IMR-90 (cell line): ENCODE data around the gene B4GALT5. TPM values are rescaled to one million over a fixed set of nuclear protein-coding genes. Genes with fewer than 3 reads are reported as not detected.
"Not testable (repeated sequence)": the region's sequence is repeated elsewhere in the genome, so short reads cannot be mapped to it uniquely, and the experiment has no call there.

Experiments
- ATAC-seq: fragments of 200-7000 bp; cut with Tn5 transposase; 2 replicates; pipeline ENCODE4 v1.9.1; 2020; ENCODE audit warnings: low read depth, mild to moderate bottlenecking, moderate library complexity
- BruUV-seq: library from RNA; stranded (reverse); fragments of 400-500 nt; replicated peaks from 2 replicates; lab custom pipeline; 2021; lab: Mats Ljungman, UMichigan
- CTCF ChIA-PET: fragments of 300-600 bp; formaldehyde crosslinking; extraction: SDS; loops from one replicate; lab custom pipeline; 2021; ENCODE audit warnings: antibody characterized with exemption; lab: Yijun Ruan, JAX
- POLR2A ChIA-PET: fragments of 300-600 bp; sonication (Branson Sonifier 250); formaldehyde crosslinking; loops from one replicate; lab custom pipeline; 2022; ENCODE audit warnings: antibody characterized with exemption; ENCODE audit not compliant: unreplicated experiment; lab: Charles Lee
- DNase-seq: peaks from one replicate; pipeline ENCODE4 v3.0.0; 2013
- H2AFZ ChIP-seq: replicated peaks from 2 replicates; pipeline ENCODE3; 2013; ENCODE audit warnings: low read length, mild to moderate bottlenecking; ENCODE audit not compliant: poor library complexity
- H2AK5ac ChIP-seq: 2 replicates; pipeline ENCODE4 v1.6.1; 2013; ENCODE audit warnings: low read depth, low read length, inconsistent platforms
- H2AK9ac ChIP-seq: replicated peaks from 2 replicates; pipeline ENCODE3; 2013; ENCODE audit warnings: mild to moderate bottlenecking, low read depth, low read length, moderate library complexity; ENCODE audit not compliant: poor library complexity
- H2BK120ac ChIP-seq: 2 replicates; pipeline ENCODE4 v1.6.1; 2013; ENCODE audit warnings: low read depth, low read length, inconsistent platforms
- H2BK15ac ChIP-seq: 3 replicates; pipeline ENCODE4 v1.6.1; 2013; ENCODE audit warnings: low read depth, low read length, inconsistent platforms
- H2BK20ac ChIP-seq: 2 replicates; pipeline ENCODE4 v1.6.1; 2013; ENCODE audit warnings: low read depth, mild to moderate bottlenecking, inconsistent platforms, low read length, moderate library complexity
- H2BK5ac ChIP-seq: 2 replicates; pipeline ENCODE4 v1.6.1; 2013; ENCODE audit warnings: mild to moderate bottlenecking, low read depth, low read length, inconsistent platforms; ENCODE audit not compliant: poor library complexity, severe bottlenecking
- H3K14ac ChIP-seq: replicated peaks from 2 replicates; pipeline ENCODE4 v1.6.1; 2013; ENCODE audit warnings: low read depth, low read length, inconsistent platforms
- H3K18ac ChIP-seq: 2 replicates; pipeline ENCODE4 v1.6.1; 2013; ENCODE audit warnings: low read depth, low read length, control low read depth
- H3K23ac ChIP-seq: 2 replicates; pipeline ENCODE4 v1.6.1; 2013; ENCODE audit warnings: low read depth, low read length, inconsistent platforms
- H3K27ac ChIP-seq: 2 replicates; pipeline ENCODE4 v1.5.1; 2013; ENCODE audit warnings: mild to moderate bottlenecking, control low read depth, low read length; ENCODE audit not compliant: insufficient read depth
- H3K27me3 ChIP-seq: 2 replicates; pipeline ENCODE4 v1.6.1; 2013; ENCODE audit warnings: low read length; ENCODE audit not compliant: control insufficient read depth, insufficient read depth
- H3K36me3 ChIP-seq: 2 replicates; pipeline ENCODE4 v1.6.1; 2013; ENCODE audit warnings: low read length, mixed read lengths; ENCODE audit not compliant: control insufficient read depth, insufficient read depth
- H3K4ac ChIP-seq: 2 replicates; pipeline ENCODE4 v1.6.1; 2013; ENCODE audit warnings: low read depth, low read length, inconsistent platforms
- H3K4me1 ChIP-seq: 2 replicates; pipeline ENCODE4 v1.6.1; 2013; ENCODE audit warnings: low read length, mixed read lengths; ENCODE audit not compliant: control insufficient read depth, insufficient read depth
- H3K4me2 ChIP-seq: 2 replicates; pipeline ENCODE4 v1.6.1; 2013; ENCODE audit warnings: low read depth, mild to moderate bottlenecking, control low read depth, low read length, moderate library complexity
- H3K4me3 ChIP-seq: 2 replicates; pipeline ENCODE4 v1.5.1; 2013; ENCODE audit warnings: low read depth, mild to moderate bottlenecking, control low read depth, low read length, moderate library complexity; ENCODE audit not compliant: insufficient read depth
- H3K56ac ChIP-seq: 2 replicates; pipeline ENCODE4 v1.6.1; 2013; ENCODE audit warnings: low read length, inconsistent platforms; ENCODE audit not compliant: insufficient read depth; ENCODE audit errors: extremely low read depth
- H3K79me1 ChIP-seq, 2 experiments: 2 replicates each; pipeline ENCODE4 v1.6.1; 2013; ENCODE audit warnings: low read length in 2 of 2, inconsistent platforms in 1 of 2, low read depth in 1 of 2
- H3K9ac ChIP-seq: 2 replicates; pipeline ENCODE4 v1.6.1; 2013; ENCODE audit warnings: low read depth, low read length, control low read depth
- H3K9me1 ChIP-seq: 2 replicates; pipeline ENCODE4 v1.6.1; 2013; ENCODE audit warnings: low read length, inconsistent platforms; ENCODE audit not compliant: insufficient read depth
- H3K9me3 ChIP-seq: 2 replicates; pipeline ENCODE4 v1.6.1; 2013; ENCODE audit warnings: low read length; ENCODE audit not compliant: control insufficient read depth, insufficient read depth
- H4K20me1 ChIP-seq: 2 replicates; pipeline ENCODE4 v1.6.1; 2013; ENCODE audit warnings: low read length, inconsistent platforms; ENCODE audit not compliant: insufficient read depth
- H4K5ac ChIP-seq: 2 replicates; pipeline ENCODE4 v1.6.1; 2013; ENCODE audit warnings: mild to moderate bottlenecking, low read depth, low read length, control low read depth
- H4K8ac ChIP-seq, 2 experiments: 2 replicates each; pipeline ENCODE4 v1.6.1; 2013; ENCODE audit warnings: low read depth in 2 of 2, low read length in 2 of 2, control low read depth in 1 of 2, inconsistent platforms in 1 of 2
- H4K91ac ChIP-seq: 2 replicates; pipeline ENCODE4 v1.6.1; 2013; ENCODE audit warnings: low read depth, low read length, inconsistent platforms; ENCODE audit not compliant: insufficient read depth
- WGBS, 2 experiments: methylation state at CpG; one replicate each; pipeline versions ENCODE4 v1.1.5 to v1.1.7; 2013; ENCODE audit warnings: missing lambda C conversion rate in 2 of 2; ENCODE audit not compliant: insufficient read length in 1 of 2; ENCODE audit errors: extremely low coverage in 2 of 2; 5-methylcytosine and 5-hydroxymethylcytosine counted together
- dilution Hi-C: fragments of 300-500 bp; cut with HindIII; formaldehyde crosslinking; loops from one replicate; pipeline ENCODE4 v1.14.3; 2018; ENCODE audit warnings: low sequenced_read_pairs; ENCODE audit not compliant: unreplicated experiment
- in situ Hi-C: fragments of 300-500 bp; cut with MboI; formaldehyde crosslinking; loops from 3 replicates; pipeline ENCODE4 v1.14.3; 2019; ENCODE audit warnings: low sequenced_read_pairs, inconsistent platforms, mixed read lengths
- intact Hi-C: fragments of 100-400 bp; cut with micrococcal nuclease; formaldehyde crosslinking; loops from 2 replicates; pipeline ENCODE4 v1.10.0; 2022
- polyA plus RNA-seq, 3 experiments: library from polyadenylated mRNA; depleted of rRNA; stranded (reverse); fragments of >200 nt; gene quantifications; 2 replicates each; pipeline ENCODE4 v1.2.3, GENCODE V29; 2012; ENCODE audit warnings: low replicate concordance in 1 of 3
- total RNA-seq: library from RNA; depleted of rRNA; stranded (reverse); fragments of >200 nt; gene quantifications from 2 replicates; pipeline ENCODE4 v1.2.3, GENCODE V29; 2012

Gene B4GALT5
- total and polyA plus RNA-seq, 2 of the 4 experiments (the other 2 are of a cell fraction), result 11.3 to 20.4 TPM

DNA sequence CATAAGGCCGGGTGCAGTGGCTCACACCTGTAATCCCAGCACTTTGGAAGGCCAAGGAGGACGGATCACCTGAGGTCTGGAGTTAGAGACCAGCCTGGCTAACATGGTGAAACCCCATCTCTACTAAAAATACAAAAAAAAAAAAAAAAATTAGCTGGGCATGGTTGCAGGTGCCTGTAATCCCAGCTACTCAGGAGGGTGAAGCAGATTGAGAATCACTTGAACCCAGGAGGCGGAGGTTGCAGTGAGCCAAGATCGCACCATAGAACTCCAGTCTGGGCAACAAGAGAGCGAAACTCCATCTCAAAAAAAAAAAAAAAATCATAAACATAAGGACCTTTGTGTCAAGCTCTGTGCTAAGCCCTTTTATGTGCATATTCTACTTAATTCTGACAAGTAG is 7.8 kb downstream of the B4GALT5 start:
- H4K91ac ChIP-seq, H3K9me1 ChIP-seq, H4K8ac ChIP-seq, POLR2A ChIA-PET, H2AK9ac ChIP-seq, H3K14ac ChIP-seq, in situ Hi-C loops, H2BK20ac ChIP-seq, BruUV-seq, H3K56ac ChIP-seq, H3K18ac ChIP-seq, intact Hi-C loops, H3K9me3 ChIP-seq, H3K27ac ChIP-seq, H3K4me1 ChIP-seq, H3K23ac ChIP-seq, H3K4me3 ChIP-seq, H3K9ac ChIP-seq, H2AK5ac ChIP-seq, H3K36me3 ChIP-seq, H2AFZ ChIP-seq, dilution Hi-C loops, H3K4ac ChIP-seq, H3K27me3 ChIP-seq, H2BK15ac ChIP-seq, H2BK120ac ChIP-seq, ATAC-seq, H3K4me2 ChIP-seq, H2BK5ac ChIP-seq, DNase-seq, H4K5ac ChIP-seq: not testable (repeated sequence)
- H4K20me1 ChIP-seq, result peaks cover 71% of the 10 kb centered on the region
- peaks cover 7 to 68% of the 10 kb centered on the region in 2 experiments; a peak in 3 of 4 replicates for H3K79me1 ChIP-seq
- no CpG with 5 or more reads among the region's 5 CpGs for WGBS, 2 experiments
- CTCF ChIA-PET, result interaction anchor here (0.6 to 1.0 kb wide), 2 partner anchors 60 to 174 kb away, joined by 3 to 5 read pairs; no protein-coding TSS in a partner anchor
